CD4-positive, CD25-positive, alpha-beta regulatory T cell (primary cell): Measurements from ENCODE around the gene OIT3. TPM values are rescaled to one million over a fixed set of nuclear protein-coding genes. Genes with fewer than 3 reads are reported as not detected.
A peak's percentile ranks its signal among the peaks of the same experiment; 100 is the strongest.

Experiments used
- ATAC-seq, 2 donors: fragments of 150-1000 bp; cut with Tn5 transposase; one replicate each; pipeline ENCODE4 v1.10.0; 2021; ENCODE audit warnings: low read depth in 2 of 2, moderate number of reproducible peaks in 2 of 2, moderate library complexity in 1 of 2
- DNase-seq, 3 donors: peaks; one replicate each; pipeline versions ENCODE4 v3.0.0 to v3.0.0-alpha.2; 2012 to 2022; ENCODE audit warnings: mixed read lengths in 1 of 3
- H3K27ac ChIP-seq: one replicate; pipeline ENCODE4 v1.7.0; 2013; ENCODE audit warnings: mild to moderate bottlenecking, low read length; ENCODE audit not compliant: insufficient read depth, poor library complexity, severe bottlenecking
- H3K27me3 ChIP-seq: one replicate; pipeline ENCODE4 v1.7.0; 2013; ENCODE audit warnings: low read length; ENCODE audit not compliant: control insufficient read depth, insufficient read depth
- H3K36me3 ChIP-seq: one replicate; pipeline ENCODE4 v1.7.0; 2013; ENCODE audit warnings: mild to moderate bottlenecking, low read length, moderate library complexity; ENCODE audit not compliant: control insufficient read depth, insufficient read depth
- H3K4me1 ChIP-seq: 2 replicates; pipeline ENCODE4 v1.7.0; 2013; ENCODE audit warnings: mild to moderate bottlenecking, low read length; ENCODE audit not compliant: insufficient read depth, control insufficient read depth, poor library complexity, severe bottlenecking
- H3K4me3 ChIP-seq: one replicate; pipeline ENCODE4 v1.7.0; 2013; ENCODE audit warnings: low read depth, mild to moderate bottlenecking, low read length, moderate library complexity
- H3K9me3 ChIP-seq, 2 experiments: 1 replicate in 1 of 2; 2 replicates in 1 of 2; pipeline ENCODE4 v1.7.0; 2013; ENCODE audit warnings: low read length in 2 of 2, mild to moderate bottlenecking in 1 of 2, moderate library complexity in 1 of 2; ENCODE audit not compliant: control insufficient read depth in 2 of 2
- H3K27ac Mint-ChIP-seq, 3 donors: one replicate each; pipeline ENCODE4 v1.8.0; 2020 to 2022; ENCODE audit warnings: mild to moderate bottlenecking in 3 of 3, mixed read lengths in 3 of 3, moderate library complexity in 2 of 3
- H3K27me3 Mint-ChIP-seq: one replicate; pipeline ENCODE4 v1.8.0; 2022; ENCODE audit warnings: mild to moderate bottlenecking, mixed read lengths
- H3K36me3 Mint-ChIP-seq: one replicate; pipeline ENCODE4 v1.8.0; 2020; ENCODE audit warnings: mixed read lengths
- H3K4me1 Mint-ChIP-seq, 4 donors: one replicate each; pipeline ENCODE4 v1.8.0; 2020 to 2022; ENCODE audit warnings: mixed read lengths in 4 of 4, mild to moderate bottlenecking in 1 of 4
- H3K4me3 Mint-ChIP-seq, 4 donors: one replicate each; pipeline ENCODE4 v1.8.0; 2020 to 2022; ENCODE audit warnings: mild to moderate bottlenecking in 4 of 4, mixed read lengths in 4 of 4, moderate library complexity in 3 of 4
- H3K9me3 Mint-ChIP-seq, 7 donors: one replicate each; pipeline ENCODE4 v1.8.0; 2020 to 2022; ENCODE audit warnings: mixed read lengths in 7 of 7, mild to moderate bottlenecking in 3 of 7, moderate library complexity in 2 of 7
- polyA plus RNA-seq, 4 donors: library from polyadenylated mRNA; unstranded; fragments of 300-500 nt; fragmentation: Illumina TruSeq; gene quantifications; one replicate each; pipeline ENCODE4 v1.2.3, GENCODE V29; 2021
- total RNA-seq: library from RNA; stranded (reverse); gene quantifications from one replicate; pipeline ENCODE4 v1.2.3, GENCODE V29; 2022

OIT3 gene
- total and polyA plus RNA-seq, 5 donors from 2014 or later = not detected

- Histone ChIP-seq H3K4me1 (no peaks in the 10 kb centered on the region), H3K36me3 (no peaks in the 10 kb centered on the region), H3K4me3 (no peak overlapping the region), H3K9me3 (no peaks in the 10 kb centered on the region), H3K27ac (no peak overlapping the region), H3K27me3 (peaks cover 17% of the 10 kb centered on the region)
- no peak overlapping the region for H3K4me3 Mint-ChIP-seq
- H3K36me3 Mint-ChIP-seq = no peaks in the 10 kb centered on the region
- peaks cover 8% of the 10 kb centered on the region for H3K27me3 Mint-ChIP-seq
- no peaks in the 10 kb centered on the region for H3K9me3 Mint-ChIP-seq
- DNase-seq (no peak), ATAC-seq (no peak)
- H3K27ac Mint-ChIP-seq = no peak overlapping the region
- no peaks in the 10 kb centered on the region for H3K4me1 Mint-ChIP-seq
Measured at GRCh38 chr10:72935361-72935760, 41.8 kb downstream of the OIT3 start.

DNA sequence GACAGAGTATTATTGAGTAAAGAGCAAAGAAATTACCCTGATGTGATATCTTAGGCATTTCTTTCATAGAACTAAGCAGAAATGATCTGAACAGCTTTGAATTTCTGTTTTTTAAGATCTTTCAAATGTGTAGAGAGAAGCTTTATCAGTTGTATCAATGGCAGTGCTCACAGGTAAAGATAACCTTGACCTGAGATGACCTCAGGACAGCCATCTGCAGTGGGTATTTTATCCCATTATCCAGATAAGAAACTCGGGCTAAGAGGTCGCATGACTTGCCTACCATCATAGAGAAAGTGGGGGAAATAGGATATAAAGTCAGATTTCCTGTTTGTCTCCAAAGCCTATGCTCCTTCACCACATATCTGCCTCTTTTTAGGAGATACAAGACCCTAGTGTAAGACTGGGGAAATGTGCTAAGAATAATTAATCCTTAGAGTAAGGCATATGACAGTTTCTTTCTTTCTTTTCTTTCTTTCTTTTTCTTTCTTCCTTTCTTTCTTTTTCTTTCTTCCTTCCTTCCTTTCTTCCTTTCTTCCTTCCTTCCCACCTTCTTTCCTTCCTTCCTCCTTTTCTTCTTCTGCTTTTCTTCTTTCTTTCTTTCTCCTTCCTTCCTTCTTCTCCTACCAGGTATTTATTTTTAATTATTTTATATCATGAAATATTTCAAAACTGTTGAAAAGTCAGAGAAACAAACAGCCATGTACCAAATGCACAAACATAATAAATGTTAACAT lies 50.1 kb downstream of the OIT3 start:
- ATAC-seq = no peak
- Mint-ChIP-seq H3K4me3 (no peak overlapping the region), H3K27ac (no peak overlapping the region), H3K36me3 (no peaks in the 10 kb centered on the region), H3K9me3 (peaks cover 0 to 2% (median 0%) of the 10 kb centered on the region in 7 donors), H3K27me3 (peaks cover 31% of the 10 kb centered on the region), H3K4me1 (peaks cover 0 to 3% (median 0%) of the 10 kb centered on the region in 4 donors)
- no peaks in the 10 kb centered on the region for H3K4me1 ChIP-seq
- H3K4me3 ChIP-seq = no peak overlapping the region
- no peaks in the 10 kb centered on the region for H3K36me3 ChIP-seq
- DNase-seq = no peak
- no peaks in the 10 kb centered on the region for H3K9me3 ChIP-seq
- H3K27ac ChIP-seq = no peak overlapping the region
- H3K27me3 ChIP-seq = peaks cover 15% of the 10 kb centered on the region

GRCh38 chr10:72946963-72947362 lies 53.4 kb downstream of the OIT3 start:
- DNase-seq = no peak

GRCh38 chr10:72948762-72949161 lies 55.2 kb downstream of the OIT3 start:
- H3K4me1 ChIP-seq = no peaks in the 10 kb centered on the region
- Mint-ChIP-seq H3K36me3 (no peaks in the 10 kb centered on the region), H3K27ac (no peak overlapping the region), H3K4me3 (no peak overlapping the region), H3K9me3 (peaks cover 0 to 1% (median 0%) of the 10 kb centered on the region in 7 donors), H3K4me1 (no peaks in the 10 kb centered on the region), H3K27me3 (peaks cover 23% of the 10 kb centered on the region)
- H3K9me3 ChIP-seq = no peaks in the 10 kb centered on the region
- H3K4me3 ChIP-seq = no peak overlapping the region
- DNase-seq (no peak), ATAC-seq (no peak)
- H3K27me3 ChIP-seq = peaks cover 6% of the 10 kb centered on the region
- no peaks in the 10 kb centered on the region for H3K36me3 ChIP-seq
- no peak overlapping the region for H3K27ac ChIP-seq

More at GRCh38 chr10:72946963-72947362, 53.4 kb downstream of the OIT3 start:
- Histone ChIP-seq H3K27me3 (peaks cover 10% of the 10 kb centered on the region), H3K4me1 (no peaks in the 10 kb centered on the region), H3K9me3 (no peaks in the 10 kb centered on the region), H3K4me3 (no peak overlapping the region), H3K36me3 (no peaks in the 10 kb centered on the region), H3K27ac (no peak overlapping the region)
- no peak overlapping the region for H3K4me3 Mint-ChIP-seq
- H3K36me3 Mint-ChIP-seq = no peaks in the 10 kb centered on the region
- H3K27ac Mint-ChIP-seq = no peak overlapping the region
- H3K27me3 Mint-ChIP-seq = peaks cover 33% of the 10 kb centered on the region
- no peaks in the 10 kb centered on the region for H3K4me1 Mint-ChIP-seq
- no peak for ATAC-seq
- peaks cover 0 to 1% (median 0%) of the 10 kb centered on the region in 7 donors for H3K9me3 Mint-ChIP-seq

DNA sequence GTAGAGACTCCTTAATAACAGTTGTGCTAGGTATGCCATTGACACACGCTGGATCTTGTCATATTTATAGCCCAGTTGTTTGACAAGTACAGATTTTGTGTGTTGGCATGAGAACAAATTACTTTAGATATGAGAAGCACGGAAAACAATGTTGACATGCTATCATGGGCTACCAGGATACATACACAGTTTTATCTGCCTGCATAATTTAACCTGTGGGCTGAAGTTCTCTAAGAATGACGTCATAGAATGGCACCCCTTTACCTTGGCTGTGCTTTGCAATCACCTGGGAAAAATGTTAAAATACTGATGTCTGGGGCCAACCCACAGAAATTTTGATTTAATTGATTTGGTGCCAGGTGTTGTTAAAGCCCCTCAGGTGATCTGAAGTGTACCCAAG lies 58.2 kb downstream of the OIT3 start:
- peaks cover 21% of the 10 kb centered on the region for H3K27me3 Mint-ChIP-seq
- no peaks in the 10 kb centered on the region for H3K36me3 ChIP-seq
- no peak overlapping the region for H3K4me3 Mint-ChIP-seq
- H3K27ac ChIP-seq = no peak overlapping the region
- ATAC-seq = no peak
- DNase-seq = no peak
- peak overlapping the region in 1 of 3 donors; percentile 32 for H3K27ac Mint-ChIP-seq
- no peaks in the 10 kb centered on the region for H3K4me1 ChIP-seq
- H3K4me1 Mint-ChIP-seq = no peaks in the 10 kb centered on the region
- no peak overlapping the region for H3K4me3 ChIP-seq
- no peaks in the 10 kb centered on the region for H3K9me3 ChIP-seq
- H3K9me3 Mint-ChIP-seq = peaks cover 0 to 1% (median 0%) of the 10 kb centered on the region in 7 donors
- no peaks in the 10 kb centered on the region for H3K36me3 Mint-ChIP-seq
- H3K27me3 ChIP-seq = no peaks in the 10 kb centered on the region

- ATAC-seq (no peak), DNase-seq (no peak)
- Mint-ChIP-seq H3K27me3 (peaks cover 25% of the 10 kb centered on the region), H3K4me3 (no peak overlapping the region), H3K36me3 (no peaks in the 10 kb centered on the region), H3K4me1 (no peaks in the 10 kb centered on the region), H3K9me3 (peaks cover 0 to 1% (median 0%) of the 10 kb centered on the region in 7 donors), H3K27ac (no peak overlapping the region)
- Histone ChIP-seq H3K4me1 (no peaks in the 10 kb centered on the region), H3K9me3 (no peaks in the 10 kb centered on the region), H3K27ac (no peak overlapping the region), H3K36me3 (no peaks in the 10 kb centered on the region), H3K4me3 (no peak overlapping the region), H3K27me3 (no peaks in the 10 kb centered on the region)
Measured at GRCh38 chr10:72952189-72952588, 58.6 kb downstream of the OIT3 start.

- Histone ChIP-seq H3K27ac (no peak overlapping the region), H3K9me3 (no peaks in the 10 kb centered on the region), H3K4me1 (no peaks in the 10 kb centered on the region), H3K27me3 (no peaks in the 10 kb centered on the region), H3K4me3 (no peak overlapping the region), H3K36me3 (no peaks in the 10 kb centered on the region)
- Mint-ChIP-seq H3K27me3 (peaks cover 27% of the 10 kb centered on the region), H3K36me3 (no peaks in the 10 kb centered on the region), H3K4me3 (no peak overlapping the region), H3K9me3 (peaks cover 0 to under 1% (median 0%) of the 10 kb centered on the region in 7 donors), H3K27ac (no peak overlapping the region), H3K4me1 (no peaks in the 10 kb centered on the region)
- DNase-seq (no peak), ATAC-seq (no peak)
Measured at GRCh38 chr10:72952642-72953158, 59.2 kb downstream of the OIT3 start.

DNA sequence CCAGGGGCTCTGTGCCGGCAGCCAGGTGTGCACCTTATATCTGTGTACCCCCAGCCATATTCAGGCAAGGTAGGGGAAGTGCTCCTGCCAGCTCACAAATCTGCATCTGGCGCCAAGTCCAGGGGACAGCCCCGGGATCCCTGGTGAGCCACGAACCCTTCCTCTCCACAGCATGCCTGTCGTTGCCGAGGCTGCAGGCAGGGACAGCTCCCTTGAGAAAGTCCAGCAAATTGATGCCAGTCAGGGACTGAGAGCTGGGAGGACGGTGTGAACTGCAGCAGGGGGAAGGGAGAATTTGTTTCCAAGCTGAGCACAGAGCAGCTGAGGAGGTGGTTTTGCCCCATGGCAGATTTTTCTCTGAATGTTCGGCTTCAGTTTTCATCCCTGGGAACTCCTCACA lies 60.1 kb downstream of the OIT3 start:
- no peak for DNase-seq
- Mint-ChIP-seq H3K9me3 (no peaks in the 10 kb centered on the region), H3K4me3 (no peak overlapping the region), H3K27ac (no peak overlapping the region), H3K36me3 (no peaks in the 10 kb centered on the region), H3K27me3 (peaks cover 24% of the 10 kb centered on the region), H3K4me1 (no peaks in the 10 kb centered on the region)
- no peaks in the 10 kb centered on the region for H3K36me3 ChIP-seq
- H3K27ac ChIP-seq = no peak overlapping the region
- H3K4me3 ChIP-seq = no peak overlapping the region
- no peak for ATAC-seq
- no peaks in the 10 kb centered on the region for H3K27me3 ChIP-seq
- no peaks in the 10 kb centered on the region for H3K4me1 ChIP-seq
- H3K9me3 ChIP-seq = no peaks in the 10 kb centered on the region
